ENCODE results near the gene PIGK.
"Not testable (repeated sequence)": the region's sequence is repeated elsewhere in the genome, so short reads cannot be mapped to it uniquely, and the experiment has no call there.

Gene PIGK

DNA sequence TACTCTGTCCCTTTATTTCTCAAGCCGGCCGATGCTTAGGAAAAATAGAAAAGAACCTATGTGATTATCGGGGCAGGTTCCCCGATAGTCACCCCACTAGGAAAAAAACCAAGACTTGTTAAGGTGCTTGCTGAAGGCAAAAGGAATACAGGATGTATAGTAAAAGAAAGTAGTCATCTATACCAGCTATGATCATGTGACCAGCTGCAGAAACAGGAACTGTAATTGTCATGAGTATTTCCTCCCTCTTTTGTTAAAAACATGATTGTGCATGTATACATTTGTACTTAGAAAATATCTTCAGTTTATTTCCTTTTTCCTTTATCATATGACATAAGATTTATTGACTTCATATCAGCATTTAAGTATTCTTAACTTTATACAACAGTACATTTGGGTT is 30.5 kb downstream of the PIGK start:
- DNase-seq = no peak

DNA sequence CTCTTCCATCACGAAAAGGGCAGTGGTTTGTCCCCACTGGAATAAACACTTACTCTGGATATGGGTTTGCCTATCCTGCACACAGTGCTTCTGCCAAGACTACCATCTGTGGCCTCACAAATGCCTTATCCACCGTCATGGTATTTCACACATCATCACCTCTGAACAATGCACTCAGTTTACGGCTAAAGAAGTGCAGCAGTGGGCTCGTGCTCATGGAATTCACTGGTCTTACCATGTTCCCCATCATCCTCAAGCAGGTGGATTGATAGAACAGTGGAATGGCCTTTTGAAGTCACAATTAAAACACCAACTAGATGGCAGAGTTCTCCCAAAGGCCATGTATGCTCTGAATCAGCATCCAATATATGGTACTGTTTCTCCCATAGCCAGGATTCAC is 32.3 kb downstream of the PIGK start:
- not testable (repeated sequence) for DNase-seq

DNA sequence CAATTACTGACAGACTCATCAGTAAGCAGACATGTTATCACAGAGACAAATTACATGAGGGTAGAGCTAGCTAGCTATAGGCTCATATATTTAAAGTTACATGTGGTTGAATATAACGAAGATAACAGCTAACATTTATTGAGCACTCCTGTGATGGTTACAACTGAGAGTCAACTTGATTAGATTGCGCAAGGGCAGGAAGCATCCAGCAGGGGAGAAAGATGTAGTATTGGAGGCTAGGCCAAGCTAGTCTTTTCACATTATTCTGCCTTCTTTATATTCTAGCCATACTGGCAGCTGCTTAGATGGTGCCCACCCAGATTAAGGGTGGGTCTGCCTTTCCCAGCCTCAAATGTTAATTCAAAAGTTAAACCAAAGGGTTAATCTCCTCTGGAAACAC is 37.1 kb downstream of the PIGK start:
- DNase-seq = no peak

DNA sequence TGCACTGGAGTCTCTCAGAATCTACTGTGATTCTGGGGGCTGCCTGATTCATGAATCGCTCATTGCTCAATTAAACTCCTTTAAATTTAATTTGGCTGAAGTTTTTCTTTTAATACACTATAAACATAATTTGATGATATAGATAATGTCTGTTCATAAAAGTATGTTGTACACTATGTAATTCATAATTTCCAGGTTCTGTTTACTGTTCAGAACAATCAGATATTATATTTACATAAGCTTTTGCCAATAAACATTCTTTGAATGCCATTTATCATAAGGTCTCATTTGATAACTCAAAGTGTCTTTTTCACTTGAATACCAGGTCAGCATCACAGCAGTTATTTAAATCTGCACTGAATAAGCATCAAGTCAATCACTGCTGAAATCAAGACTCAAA is 39.6 kb downstream of the PIGK start:
- DNase-seq = no peak

DNA sequence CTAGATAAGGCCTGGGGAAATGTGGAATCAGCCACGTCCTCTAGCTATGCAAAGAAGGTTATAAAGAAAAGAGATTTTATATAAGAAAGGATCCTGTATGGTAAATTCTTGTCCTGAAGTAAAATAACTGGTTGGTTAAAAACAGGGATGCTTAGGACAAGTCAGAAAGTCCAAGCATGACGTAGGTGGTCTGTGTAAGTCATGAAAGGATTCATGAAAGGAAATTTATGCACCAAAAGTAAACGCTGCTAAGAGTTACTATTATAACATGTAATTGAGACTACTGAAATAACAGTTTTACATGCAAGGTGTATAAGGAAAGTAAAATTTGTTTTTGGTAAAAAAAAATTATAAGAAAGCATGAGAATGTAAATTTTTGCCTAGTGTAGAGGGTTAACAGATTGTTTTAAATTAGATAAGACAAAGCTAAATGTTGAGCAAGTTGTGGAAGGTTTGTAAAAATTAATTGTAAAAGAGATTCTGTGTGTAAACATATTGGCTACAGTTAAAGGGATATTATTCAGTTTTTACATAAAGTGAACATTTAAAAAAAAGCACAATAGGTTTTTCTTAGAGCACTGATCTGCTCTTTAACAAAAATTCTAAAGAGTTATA is 43.9 kb downstream of the PIGK start:
- DNase-seq = no peak

DNA sequence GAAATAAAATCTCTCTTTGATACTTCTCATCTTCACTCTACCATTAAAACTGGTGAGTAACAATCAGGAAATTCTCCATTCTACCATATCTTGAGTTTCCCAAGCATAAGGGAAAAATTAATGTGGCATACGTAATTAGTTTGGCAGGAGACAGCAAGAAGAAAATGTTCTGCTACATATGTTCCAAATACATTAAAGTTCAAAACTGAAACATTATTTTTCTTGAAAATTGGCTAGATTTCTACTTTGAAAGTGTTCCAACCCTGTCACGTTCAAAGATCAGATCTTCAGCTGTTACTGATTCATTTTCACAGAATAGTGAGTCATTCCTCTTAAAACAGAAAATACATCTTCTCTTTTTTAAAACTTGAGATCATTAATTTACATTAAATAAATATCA is 48.5 kb downstream of the PIGK start:
- DNase-seq = no peak

DNA sequence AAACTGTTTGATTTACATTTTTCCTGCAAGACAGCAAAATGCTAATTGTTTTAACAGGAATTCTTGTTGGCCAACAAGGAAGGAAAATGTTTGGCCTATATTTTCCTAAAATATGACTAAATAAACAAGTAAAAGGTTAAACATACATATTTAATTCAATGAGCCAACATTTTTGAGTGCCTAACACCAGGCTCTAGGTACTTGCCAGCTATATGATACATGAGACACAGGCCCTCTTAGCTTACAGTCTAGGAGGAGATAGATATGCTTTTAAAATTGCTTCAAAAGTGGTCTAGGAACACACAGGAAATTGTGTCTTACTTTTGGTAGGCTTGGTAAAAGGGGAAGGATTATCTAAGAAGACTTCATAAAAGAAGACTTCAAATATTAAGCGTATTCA is 50.9 kb downstream of the PIGK start:
- no peak for DNase-seq

DNA sequence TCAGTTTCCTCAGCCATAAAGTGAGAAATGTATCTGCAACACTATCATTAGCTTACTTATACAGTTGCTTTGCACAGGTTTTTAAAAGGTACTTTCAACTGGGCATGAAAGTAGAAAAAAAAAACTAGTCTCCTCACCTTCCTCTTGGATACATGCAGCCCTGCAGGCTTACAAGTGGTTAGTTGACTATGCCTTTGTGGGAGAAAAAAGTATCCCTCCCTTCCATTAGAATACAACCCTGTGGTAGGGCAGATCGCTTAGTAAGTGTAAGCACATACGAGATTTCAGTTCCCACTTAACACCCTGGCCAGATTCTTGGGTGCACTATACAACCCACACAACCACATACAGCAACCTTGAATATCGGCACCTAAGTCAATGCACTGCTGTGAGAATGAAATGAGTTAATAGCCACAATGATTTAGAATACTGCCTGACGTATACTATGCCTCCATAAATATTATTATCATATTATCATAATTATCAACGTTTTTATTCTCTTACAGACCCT is 54.7 kb downstream of the PIGK start:
- DNase-seq = no peak

DNA sequence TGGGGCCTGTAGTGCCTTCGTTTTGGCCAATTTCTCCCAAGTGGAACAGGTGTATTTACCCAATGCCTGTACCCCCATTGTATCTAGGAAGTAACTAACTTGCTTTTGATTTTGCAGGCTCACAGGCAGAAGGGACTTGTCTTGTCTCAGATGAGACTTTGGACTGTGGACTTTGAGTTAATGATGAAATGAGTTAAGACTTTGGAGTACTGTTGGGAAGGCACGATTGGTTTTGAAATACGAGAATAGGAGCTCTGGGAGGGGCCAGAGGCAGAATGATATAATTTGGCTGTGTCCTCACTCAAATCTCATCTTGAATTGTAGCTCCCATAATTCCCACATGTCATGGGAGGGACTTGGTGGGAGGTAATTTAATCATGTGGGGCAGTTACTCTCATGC is 59.5 kb downstream of the PIGK start:
- not testable (repeated sequence) for DNase-seq

DNA sequence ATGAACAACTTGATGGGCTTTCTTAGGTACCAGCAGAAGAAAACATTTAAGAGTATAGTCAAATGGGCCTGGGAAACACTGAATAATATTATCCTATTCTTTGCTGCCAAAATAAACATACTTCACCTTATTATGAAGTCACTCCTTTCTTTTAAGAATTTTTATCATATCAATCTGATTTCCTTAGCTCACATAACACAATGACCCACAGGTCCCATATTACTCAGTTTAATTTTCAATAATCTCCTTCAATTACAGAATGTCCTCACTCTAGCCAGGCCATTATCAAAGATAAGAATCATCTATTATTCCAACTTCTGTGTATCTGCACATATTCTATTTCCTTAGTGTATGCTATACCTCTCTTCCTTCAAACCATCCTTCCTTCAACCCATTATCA is 63.0 kb downstream of the PIGK start:
- DNase-seq = no peak

DNA sequence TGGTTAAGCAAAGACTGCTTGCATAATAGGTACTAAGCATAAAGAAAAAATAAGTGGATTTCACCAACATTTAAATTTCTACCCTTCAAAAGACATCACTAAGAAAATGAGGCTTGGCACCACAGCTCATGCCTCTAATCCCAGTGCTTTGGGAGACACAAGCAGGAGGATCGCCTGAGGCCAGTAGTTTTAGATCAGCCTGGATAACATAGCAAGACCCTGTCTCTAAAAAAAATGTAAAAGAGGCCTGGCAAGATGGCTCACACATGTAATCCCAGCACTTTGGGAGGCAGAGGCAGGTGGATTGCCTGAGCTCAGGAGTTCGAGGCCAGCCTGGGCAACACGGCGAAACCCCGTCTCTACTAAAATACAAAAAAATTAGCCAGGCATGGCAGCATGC is 73.0 kb downstream of the PIGK start:
- DNase-seq = no peak

DNA sequence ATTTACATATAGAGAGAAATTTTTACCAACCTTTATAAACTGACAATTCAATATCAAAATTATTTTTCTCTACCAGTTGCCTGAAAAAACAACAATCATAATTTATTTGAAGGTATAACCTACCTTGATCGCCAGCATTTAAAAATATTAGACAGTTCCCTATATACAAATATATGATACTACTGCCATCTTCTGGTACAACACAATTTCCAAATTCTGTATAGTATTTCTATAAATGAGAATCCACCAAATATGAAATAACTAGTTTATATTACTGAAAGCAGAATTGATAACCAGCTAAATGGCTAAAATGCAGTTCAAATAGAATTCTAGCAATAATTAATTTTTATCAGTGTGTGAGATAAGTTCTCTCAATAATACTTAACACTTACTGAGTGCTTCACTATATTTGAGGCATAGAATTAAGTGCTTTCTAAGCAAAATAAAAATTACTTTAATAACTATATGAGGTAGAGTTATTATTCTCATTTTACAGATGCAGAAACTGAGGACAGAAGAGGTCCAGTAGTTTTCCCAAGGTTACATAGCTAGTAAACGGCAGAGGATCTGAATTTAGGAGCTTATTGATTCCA is 75.6 kb downstream of the PIGK start:
- DNase-seq = peak in 1 of 2 donors; percentile 22

DNA sequence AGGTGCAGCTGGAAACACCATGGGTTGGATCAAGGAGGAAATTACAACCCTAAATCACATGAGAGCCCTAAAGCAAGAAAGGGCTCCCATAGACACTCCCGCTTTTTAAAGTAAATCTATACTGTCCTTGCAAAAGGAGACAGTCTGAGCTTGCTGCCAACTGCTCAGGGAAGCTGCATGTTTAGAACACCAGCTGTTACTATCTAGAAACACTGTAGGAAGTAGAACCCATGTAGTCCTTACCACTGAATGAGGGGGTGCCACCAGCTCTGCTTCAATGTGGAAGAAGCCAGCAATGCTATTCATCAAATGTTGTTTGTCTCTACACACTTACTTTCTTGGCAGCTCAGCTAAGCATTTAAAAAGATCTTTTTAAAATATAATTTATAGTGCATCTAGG is 79.8 kb downstream of the PIGK start:
- no peak for DNase-seq

DNA sequence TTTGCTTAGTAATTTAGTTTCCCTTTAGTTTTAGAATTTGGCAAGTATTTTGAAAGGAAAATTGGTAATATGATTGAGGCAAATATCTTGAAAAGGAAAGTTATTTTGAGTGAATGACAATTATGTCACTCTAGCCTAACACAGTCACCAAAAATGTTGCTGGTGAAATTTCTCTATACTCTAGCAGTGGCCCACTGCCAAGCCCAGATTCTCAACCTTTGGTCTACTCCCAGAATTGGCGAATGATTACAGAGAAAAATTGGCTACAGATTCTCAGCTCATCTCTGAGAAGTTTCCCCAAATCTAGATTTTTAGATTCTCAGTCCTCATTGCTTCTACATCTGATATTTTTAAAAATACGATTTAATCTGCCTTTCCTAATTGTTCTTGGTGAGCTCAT is 84.9 kb downstream of the PIGK start:
- DNase-seq = no peak

DNA sequence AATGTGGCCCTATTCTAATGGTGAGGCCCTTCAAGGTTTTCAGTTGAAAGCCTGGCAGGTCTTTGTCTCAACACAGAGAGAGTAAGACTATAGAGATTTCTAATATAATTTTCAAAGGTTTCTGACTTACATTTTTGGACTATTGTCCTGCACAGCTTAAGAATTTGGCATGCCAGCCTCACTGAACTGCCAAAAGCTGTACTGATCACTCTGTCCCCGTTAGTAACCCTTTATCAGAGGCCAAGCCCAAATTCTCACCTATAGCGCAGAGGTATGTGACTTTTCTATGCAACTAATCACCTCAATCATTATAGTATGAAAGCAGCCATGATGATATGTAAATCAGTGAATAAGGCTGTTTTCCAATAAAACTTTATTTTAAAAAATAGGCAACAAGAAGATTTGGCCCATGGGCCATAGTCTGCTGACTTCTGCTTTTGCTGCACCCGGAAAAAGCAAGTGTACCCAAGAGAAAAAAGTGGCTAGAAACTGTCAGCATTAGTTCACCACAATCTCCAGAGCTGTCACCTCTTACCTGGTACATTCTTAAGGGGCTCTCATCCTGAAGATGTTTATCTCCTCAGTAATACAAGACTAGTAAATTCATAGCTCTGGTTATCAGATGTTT is 85.4 kb downstream of the PIGK start:
- DNase-seq = no peak

DNA sequence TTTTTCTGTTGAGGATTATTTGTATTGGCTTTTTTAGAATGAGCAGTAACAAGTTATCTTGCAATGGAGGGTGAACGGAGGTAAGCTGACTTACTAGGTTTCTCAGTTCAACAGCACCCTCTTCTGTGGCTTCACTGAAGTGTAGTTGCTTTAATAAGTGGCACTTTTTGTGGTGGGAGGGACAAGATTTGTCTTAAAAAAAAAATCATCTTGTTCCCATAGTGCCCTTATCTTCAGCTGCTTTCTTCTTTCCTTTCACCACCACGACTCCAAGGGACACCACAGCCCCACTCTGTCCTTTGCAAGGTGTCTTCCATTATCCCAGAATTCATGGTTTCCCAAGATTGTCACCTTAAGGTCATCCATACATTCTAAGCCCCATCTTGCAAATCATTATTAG is 92.9 kb downstream of the PIGK start:
- DNase-seq = peak; percentile 8 to 44

DNA sequence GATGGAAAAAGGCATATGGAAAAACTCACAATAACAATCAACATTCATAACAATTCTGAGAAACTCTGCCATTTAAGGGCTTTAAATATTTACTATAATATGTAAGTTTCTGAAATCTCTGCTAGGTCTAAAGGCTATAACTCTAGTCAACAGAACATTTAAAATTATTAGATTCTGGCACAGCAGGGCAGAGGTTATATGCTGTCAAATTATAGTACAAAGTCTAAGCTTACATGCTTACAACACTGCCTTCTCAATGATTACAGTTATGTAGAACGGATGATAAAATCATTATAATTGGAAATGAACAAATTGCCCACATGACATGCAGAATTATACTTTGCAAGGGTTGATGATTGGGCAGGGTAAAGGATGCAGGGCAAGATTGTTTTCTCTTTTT is 97.7 kb downstream of the PIGK start:
- DNase-seq = no peak

DNA sequence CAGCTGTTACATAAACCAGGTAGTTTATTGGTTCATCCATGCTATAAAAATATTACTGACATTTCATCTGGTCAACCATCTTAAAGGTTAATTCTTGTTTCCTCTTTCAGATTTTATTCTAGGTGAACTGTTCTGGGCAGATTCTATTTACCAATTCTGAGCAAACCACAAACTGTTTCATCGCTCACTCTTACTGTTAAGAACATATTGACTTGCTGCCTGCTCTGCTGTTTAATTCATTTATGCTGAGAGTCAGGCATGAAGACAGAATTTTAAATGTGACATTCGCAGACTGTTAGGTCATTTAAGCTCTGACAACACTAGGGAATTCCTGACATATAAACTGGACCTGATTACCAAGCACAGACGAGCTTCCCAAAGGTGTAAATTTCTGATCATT is 98.3 kb downstream of the PIGK start:
- no peak for DNase-seq

DNA sequence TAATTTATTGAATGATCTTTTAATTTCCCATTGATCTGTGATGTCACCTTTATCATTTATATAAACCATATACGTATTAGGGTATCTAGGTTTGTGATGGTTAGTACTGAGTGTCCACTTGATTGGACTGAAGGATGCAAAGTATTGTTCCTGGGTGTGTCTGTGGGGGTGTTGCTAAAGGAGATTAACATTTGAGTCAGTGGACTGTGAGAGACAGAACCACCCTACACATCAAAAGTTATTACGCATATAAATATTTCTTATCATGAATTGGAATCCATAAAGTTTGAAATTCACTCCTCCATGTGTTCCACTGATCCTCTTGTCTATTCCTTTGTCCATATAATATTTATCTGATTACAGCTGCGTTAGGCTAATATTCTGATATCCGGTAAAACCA is 100.5 kb downstream of the PIGK start:
- no peak for DNase-seq

DNA sequence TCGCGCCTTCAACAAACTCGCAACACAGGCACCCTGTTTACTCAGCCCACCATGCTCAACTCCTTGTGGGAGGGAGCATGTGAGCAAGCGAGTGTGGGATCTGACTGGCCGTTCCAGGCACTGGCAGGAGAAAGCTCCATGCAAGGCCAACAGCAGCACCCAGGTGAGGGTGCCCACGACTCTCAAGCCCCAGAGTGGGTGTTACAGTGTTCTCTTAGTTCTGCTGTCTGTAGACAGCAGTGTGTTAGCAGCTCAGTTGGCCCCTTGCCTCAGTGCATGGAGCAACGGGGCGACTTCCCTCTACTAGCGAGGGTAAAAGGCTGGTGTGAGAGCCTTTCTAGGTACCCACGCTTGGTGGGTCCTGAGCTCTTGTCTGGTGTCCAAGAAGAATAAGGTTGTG is 114.6 kb downstream of the PIGK start:
- DNase-seq = no peak

DNA sequence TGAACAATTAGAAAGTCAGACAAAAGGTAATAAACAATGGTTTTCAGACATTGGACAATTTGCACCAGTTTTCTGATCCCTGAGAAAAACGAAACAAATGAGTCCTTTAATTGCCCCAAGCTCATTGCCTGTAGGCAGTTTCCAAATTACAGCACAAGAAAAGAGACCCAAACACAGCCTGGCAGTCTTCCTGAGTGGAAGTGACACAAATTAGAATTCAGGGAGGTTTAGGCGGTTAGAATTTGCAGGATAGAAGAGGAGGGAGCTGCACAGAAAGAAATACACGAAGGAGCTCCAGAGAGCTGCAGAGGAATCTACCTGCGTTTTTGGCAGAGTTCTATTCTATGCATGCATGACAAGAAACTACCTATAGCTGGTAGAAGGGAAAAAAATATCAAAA is 115.7 kb downstream of the PIGK start:
- no peak for DNase-seq

DNA sequence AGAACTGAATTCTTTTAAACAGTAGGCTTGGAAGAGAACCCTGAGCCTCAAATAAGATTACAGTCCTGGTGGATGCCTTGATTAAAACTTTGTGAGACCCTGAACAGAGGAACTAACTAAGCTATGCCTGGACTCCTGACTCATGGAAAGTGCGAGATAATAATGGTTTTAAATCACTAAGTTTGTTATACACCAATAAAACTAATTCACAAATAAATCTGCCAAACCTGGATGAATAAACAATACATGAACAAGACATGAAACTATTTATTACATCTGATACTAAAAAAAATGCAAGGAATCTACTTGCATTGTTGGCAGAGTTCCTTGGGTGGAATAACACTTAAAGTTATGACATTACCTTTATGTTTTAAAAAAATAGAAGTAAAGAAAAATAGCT is 118.4 kb downstream of the PIGK start:
- no peak for DNase-seq

DNA sequence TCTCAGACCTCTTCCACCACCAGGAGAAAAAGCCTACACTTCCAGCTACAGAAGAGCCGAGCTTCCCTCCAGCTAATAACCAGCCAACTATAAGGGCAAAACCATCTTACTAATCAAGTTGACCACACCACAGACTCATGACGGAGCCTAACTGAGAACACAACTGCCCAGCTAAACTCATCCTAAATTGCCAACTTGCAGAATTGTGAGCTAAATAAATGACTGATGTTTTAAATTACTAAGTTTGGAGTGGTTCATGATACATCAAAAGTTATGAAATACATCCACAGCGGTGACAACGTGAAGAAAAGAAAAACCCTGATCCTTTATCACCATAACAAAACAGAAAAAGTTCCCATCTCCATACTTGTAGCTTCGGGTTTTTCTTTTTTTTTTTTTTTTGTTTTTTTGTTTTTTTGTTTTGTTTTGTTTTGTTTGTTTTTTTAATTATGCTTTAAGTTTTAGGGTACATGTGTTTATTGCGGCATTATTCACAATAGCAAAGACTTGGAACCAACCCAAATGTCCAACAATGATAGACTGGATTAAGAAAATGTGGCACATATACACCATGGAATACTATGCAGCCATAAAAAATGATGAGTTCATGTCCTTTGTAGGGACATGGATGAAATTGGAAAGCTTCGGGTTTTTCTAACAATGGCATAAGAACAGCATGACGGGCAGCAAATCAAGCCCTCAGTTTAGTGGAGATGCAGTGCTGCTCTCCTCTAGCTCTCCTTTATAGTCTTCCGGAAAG is 122.6 kb downstream of the PIGK start:
- no peak for DNase-seq

DNA sequence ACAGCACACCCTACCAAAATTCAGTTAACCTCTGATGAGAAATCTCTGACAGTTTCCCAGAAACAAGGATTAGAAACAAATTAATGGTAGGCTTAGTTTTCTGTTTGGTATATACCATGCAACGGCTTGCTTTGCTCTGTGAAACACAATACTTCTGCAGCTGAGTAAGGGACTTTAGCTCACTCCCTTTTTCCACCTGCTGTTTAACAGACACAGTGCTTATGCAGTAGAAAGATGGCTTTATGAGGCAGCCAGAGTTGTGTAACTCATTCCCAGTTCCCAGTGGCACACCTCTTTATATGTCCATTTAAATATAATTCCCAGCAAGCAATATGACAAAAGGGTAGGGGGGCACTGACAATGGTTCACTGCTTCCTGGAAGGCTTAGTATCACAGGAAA is 124.0 kb downstream of the PIGK start:
- no peak for DNase-seq

Data from CD4-positive, alpha-beta T cell treated with Interferon alpha-2 for 1 hour (primary cell).